Measurements from ENCODE around the gene SEPHS2.

The SEPHS2 gene

DNA sequence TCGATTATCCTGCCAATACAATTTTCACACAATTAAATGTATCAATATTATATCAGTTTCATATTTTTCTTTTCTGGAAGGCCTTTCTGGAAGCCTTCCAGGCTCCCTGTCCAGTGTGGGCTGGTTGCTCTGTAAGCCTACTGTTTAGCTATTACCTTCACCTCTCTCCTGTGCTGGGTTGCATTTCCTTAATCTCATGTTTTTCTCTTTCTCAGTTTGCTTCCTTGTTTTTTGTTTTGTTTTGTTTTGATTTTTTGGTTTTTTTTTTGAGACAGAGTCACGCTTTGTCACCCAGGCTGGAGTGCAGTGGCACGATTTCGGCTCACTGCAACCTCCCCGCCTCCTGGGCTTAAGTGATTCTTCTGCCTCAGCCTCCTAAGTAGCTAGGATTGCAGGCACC is 6.8 kb downstream of the SEPHS2 start:
- TF ChIP-seq, protein P1, sequence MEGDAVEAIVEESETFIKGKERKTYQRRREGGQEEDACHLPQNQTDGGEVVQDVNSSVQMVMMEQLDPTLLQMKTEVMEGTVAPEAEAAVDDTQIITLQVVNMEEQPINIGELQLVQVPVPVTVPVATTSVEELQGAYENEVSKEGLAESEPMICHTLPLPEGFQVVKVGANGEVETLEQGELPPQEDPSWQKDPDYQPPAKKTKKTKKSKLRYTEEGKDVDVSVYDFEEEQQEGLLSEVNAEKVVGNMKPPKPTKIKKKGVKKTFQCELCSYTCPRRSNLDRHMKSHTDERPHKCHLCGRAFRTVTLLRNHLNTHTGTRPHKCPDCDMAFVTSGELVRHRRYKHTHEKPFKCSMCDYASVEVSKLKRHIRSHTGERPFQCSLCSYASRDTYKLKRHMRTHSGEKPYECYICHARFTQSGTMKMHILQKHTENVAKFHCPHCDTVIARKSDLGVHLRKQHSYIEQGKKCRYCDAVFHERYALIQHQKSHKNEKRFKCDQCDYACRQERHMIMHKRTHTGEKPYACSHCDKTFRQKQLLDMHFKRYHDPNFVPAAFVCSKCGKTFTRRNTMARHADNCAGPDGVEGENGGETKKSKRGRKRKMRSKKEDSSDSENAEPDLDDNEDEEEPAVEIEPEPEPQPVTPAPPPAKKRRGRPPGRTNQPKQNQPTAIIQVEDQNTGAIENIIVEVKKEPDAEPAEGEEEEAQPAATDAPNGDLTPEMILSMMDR (conservative IDR thresholded peaks at IDR 0.05; ENCODE audit: low read length): no peak
- no peak for TF ChIP-seq EZH2phosphoT487 (IDR thresholded peaks at IDR 0.05; ENCODE audit: borderline replicate concordance)
- H3K4me3 ChIP-seq (ENCODE audit: low read length, poor library complexity, severe bottlenecking): no peak overlapping the region
- no peaks in the 10 kb centered on the region for H3K36me3 ChIP-seq (ENCODE audit: insufficient read depth, low read length)
- peaks cover 10% of the 10 kb centered on the region for H3K4me1 ChIP-seq (ENCODE audit: insufficient read depth, low read length, poor library complexity, severe bottlenecking)
- no peak overlapping the region for H2AFZ ChIP-seq (ENCODE audit: low read length)
- no peaks in the 10 kb centered on the region for H3K27me3 ChIP-seq (ENCODE audit: insufficient read depth, low read length, poor library complexity, severe bottlenecking)
- peaks cover 11% of the 10 kb centered on the region for H3K79me2 ChIP-seq (ENCODE audit: insufficient read depth, low read length)
- H3K9ac ChIP-seq (ENCODE audit: low read depth, low read length, poor library complexity, severe bottlenecking): no peak overlapping the region
- peaks cover 11% of the 10 kb centered on the region for H4K20me1 ChIP-seq (ENCODE audit: insufficient read depth, low read length, poor library complexity, severe bottlenecking)
- no peaks in the 10 kb centered on the region for H3K9me2 ChIP-seq (replicated peaks; ENCODE audit: low read depth, low read length)
- H3F3A ChIP-seq (ENCODE audit: low read depth): no peaks in the 10 kb centered on the region
- no peak overlapping the region for H3K4me2 ChIP-seq (ENCODE audit: low read depth, low read length, poor library complexity, severe bottlenecking)
- H3K9me3 ChIP-seq (ENCODE audit: insufficient read depth, low read depth, low read length): no peaks in the 10 kb centered on the region

DNA sequence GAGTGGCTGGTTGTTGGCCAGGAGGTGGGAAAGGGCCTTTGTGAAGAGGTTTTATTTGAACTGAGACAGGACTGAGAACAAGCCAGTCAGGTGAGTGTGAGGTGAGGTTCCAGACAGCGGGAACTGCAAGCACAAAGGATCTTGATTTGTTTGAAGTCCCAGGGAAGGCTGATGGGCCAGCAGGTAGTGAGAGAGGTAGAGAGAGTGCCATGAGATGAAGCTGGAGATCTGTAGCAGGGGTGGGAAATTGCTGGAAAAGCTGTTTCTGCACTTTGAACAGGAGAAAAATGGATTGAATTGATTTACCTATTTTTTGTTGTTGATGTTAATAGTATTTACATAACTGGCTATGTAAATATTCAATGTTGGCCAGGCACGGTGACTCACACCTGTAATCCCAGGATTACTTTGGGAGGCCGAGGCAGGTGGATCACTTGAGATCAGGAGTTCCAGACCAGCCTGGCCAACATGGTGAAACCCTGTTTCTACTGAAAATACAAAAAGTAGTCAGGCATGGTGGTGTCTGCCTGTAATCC is 8.1 kb downstream of the SEPHS2 start:
- no peaks in the 10 kb centered on the region for H3K4me1 ChIP-seq (ENCODE audit: insufficient read depth, low read length, poor library complexity, severe bottlenecking)
- no peak overlapping the region for H3K4me2 ChIP-seq (ENCODE audit: low read depth, low read length, poor library complexity, severe bottlenecking)
- no peaks in the 10 kb centered on the region for H3K9me2 ChIP-seq (replicated peaks; ENCODE audit: low read depth, low read length)

DNA sequence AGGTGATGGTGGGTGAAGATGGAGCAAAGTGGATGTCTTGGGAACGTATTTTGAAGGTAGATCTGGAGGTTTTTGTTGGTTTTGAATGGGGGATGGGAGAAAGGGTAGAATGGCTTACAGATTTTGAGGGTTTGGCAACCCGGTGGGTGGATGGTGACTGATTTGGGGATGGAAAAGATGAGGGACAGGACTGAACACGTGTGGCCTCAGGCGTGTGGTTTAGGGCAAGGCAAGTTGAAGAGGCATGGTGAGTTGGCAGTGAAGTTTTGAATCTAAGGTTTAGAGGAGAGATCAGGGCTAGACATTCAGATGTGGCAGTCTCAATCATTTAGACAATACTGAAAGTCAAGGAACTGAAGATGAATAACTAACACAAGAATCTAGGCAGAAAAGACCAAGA is 10.8 kb downstream of the SEPHS2 start:
- Histone ChIP-seq H3K36me3 (ENCODE audit: insufficient read depth, low read length) (no peaks in the 10 kb centered on the region), H3K9me2 (replicated peaks; ENCODE audit: low read depth, low read length) (no peaks in the 10 kb centered on the region), H3K4me1 (ENCODE audit: insufficient read depth, low read length, poor library complexity, severe bottlenecking) (peaks cover 6% of the 10 kb centered on the region), H4K20me1 (ENCODE audit: insufficient read depth, low read length, poor library complexity, severe bottlenecking) (no peaks in the 10 kb centered on the region), H3K4me2 (ENCODE audit: low read depth, low read length, poor library complexity, severe bottlenecking) (no peak overlapping the region), H3F3A (ENCODE audit: low read depth) (no peaks in the 10 kb centered on the region), H3K9me3 (ENCODE audit: insufficient read depth, low read depth, low read length) (no peaks in the 10 kb centered on the region), H3K27me3 (ENCODE audit: insufficient read depth, low read length, poor library complexity, severe bottlenecking) (no peaks in the 10 kb centered on the region), H3K9ac (ENCODE audit: low read depth, low read length, poor library complexity, severe bottlenecking) (no peak overlapping the region), H3K4me3 (ENCODE audit: low read length, poor library complexity, severe bottlenecking) (no peak overlapping the region), H3K79me2 (ENCODE audit: insufficient read depth, low read length) (peaks cover under 1% of the 10 kb centered on the region), H2AFZ (ENCODE audit: low read length) (no peak overlapping the region)
- TF ChIP-seq, protein P1 (conservative IDR thresholded peaks at IDR 0.05; ENCODE audit: low read length): no peak
- no peak for TF ChIP-seq EZH2phosphoT487 (IDR thresholded peaks at IDR 0.05; ENCODE audit: borderline replicate concordance)

More for the DNA sequence above, 8.1 kb downstream of the SEPHS2 start:
- H3K79me2 ChIP-seq (ENCODE audit: insufficient read depth, low read length): no peaks in the 10 kb centered on the region
- no peaks in the 10 kb centered on the region for H3K9me3 ChIP-seq (ENCODE audit: insufficient read depth, low read depth, low read length)
- no peaks in the 10 kb centered on the region for H3K36me3 ChIP-seq (ENCODE audit: insufficient read depth, low read length)
- no peak overlapping the region for H2AFZ ChIP-seq (ENCODE audit: low read length)
- TF ChIP-seq, protein P1 (conservative IDR thresholded peaks at IDR 0.05; ENCODE audit: low read length): no peak
- no peak for TF ChIP-seq EZH2phosphoT487 (IDR thresholded peaks at IDR 0.05; ENCODE audit: borderline replicate concordance)
- no peaks in the 10 kb centered on the region for H4K20me1 ChIP-seq (ENCODE audit: insufficient read depth, low read length, poor library complexity, severe bottlenecking)
- H3K4me3 ChIP-seq (ENCODE audit: low read length, poor library complexity, severe bottlenecking): no peak overlapping the region
- no peaks in the 10 kb centered on the region for H3F3A ChIP-seq (ENCODE audit: low read depth)
- no peaks in the 10 kb centered on the region for H3K27me3 ChIP-seq (ENCODE audit: insufficient read depth, low read length, poor library complexity, severe bottlenecking)
- no peak overlapping the region for H3K9ac ChIP-seq (ENCODE audit: low read depth, low read length, poor library complexity, severe bottlenecking)

Measured in Loucy (cell line).